ENCODE measurements around the gene LRRC3. TPM values are rescaled to one million over a fixed set of nuclear protein-coding genes. Genes with fewer than 3 reads are reported as not detected.

Gene LRRC3
- total and polyA plus RNA-seq, 2 of the 8 experiments (the other 6 are each of a cell fraction or from before 2014, with no cell fraction given), result 3.1 to 5.4 TPM

GRCh38 chr21:44473915-44474555 lies 18.7 kb downstream of the LRRC3 start (continued):
- TF ChIP-seq, protein P1, sequence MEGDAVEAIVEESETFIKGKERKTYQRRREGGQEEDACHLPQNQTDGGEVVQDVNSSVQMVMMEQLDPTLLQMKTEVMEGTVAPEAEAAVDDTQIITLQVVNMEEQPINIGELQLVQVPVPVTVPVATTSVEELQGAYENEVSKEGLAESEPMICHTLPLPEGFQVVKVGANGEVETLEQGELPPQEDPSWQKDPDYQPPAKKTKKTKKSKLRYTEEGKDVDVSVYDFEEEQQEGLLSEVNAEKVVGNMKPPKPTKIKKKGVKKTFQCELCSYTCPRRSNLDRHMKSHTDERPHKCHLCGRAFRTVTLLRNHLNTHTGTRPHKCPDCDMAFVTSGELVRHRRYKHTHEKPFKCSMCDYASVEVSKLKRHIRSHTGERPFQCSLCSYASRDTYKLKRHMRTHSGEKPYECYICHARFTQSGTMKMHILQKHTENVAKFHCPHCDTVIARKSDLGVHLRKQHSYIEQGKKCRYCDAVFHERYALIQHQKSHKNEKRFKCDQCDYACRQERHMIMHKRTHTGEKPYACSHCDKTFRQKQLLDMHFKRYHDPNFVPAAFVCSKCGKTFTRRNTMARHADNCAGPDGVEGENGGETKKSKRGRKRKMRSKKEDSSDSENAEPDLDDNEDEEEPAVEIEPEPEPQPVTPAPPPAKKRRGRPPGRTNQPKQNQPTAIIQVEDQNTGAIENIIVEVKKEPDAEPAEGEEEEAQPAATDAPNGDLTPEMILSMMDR (IDR thresholded peaks at IDR 0.05; ENCODE audit: control extremely low read depth in 1 of 3, insufficient read depth in 1 of 3, low read depth in 1 of 3, low read length in 3 of 3), result no peak
- TF ChIP-seq, protein P2, sequence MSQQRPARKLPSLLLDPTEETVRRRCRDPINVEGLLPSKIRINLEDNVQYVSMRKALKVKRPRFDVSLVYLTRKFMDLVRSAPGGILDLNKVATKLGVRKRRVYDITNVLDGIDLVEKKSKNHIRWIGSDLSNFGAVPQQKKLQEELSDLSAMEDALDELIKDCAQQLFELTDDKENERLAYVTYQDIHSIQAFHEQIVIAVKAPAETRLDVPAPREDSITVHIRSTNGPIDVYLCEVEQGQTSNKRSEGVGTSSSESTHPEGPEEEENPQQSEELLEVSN (IDR thresholded peaks at IDR 0.05), result no peak
- no peak for TF ChIP-seq BACH1 (IDR thresholded peaks at IDR 0.05; ENCODE audit: low read length)

All from H1 (cell line).